Transverse colon (tissue), 4 donors: ENCODE results near the gene CPNE4.

Experiments used
- CTCF ChIP-seq, 5 experiments: fragments of 200-600 bp in 3 of 5; fragments of 450-650 bp in 2 of 5; sonication (generic) in 3 of 5; IDR thresholded peaks; 1 replicate in 2 of 5; 2 replicates in 3 of 5; pipeline ENCODE4 v1.5.1; 2016 to 2017; ENCODE audit warnings: antibody characterized with exemption in 5 of 5, inconsistent platforms in 3 of 5, mild to moderate bottlenecking in 2 of 5, moderate library complexity in 1 of 5
- EP300 ChIP-seq: sonication (generic); formaldehyde crosslinking; IDR thresholded peaks from one replicate; pipeline ENCODE4 v1.6.1; 2017; ENCODE audit warnings: antibody characterized with exemption, low read depth
- POLR2AphosphoS5 ChIP-seq, 3 donors: sonication (generic); formaldehyde crosslinking; IDR thresholded peaks; one replicate each; pipeline ENCODE4 v1.6.1; 2016; ENCODE audit warnings: antibody characterized with exemption in 3 of 3

- no peak for TF ChIP-seq EP300
- no peak for TF ChIP-seq CTCF (IDR thresholded peaks at IDR 0.05)
- no peak for TF ChIP-seq POLR2AphosphoS5 (IDR thresholded peaks at IDR 0.05)
Observed at GRCh38 chr3:131608741-131609140, 426.1 kb downstream of the CPNE4 start.
